Measurements from ENCODE around the gene GIMAP6.
"Not testable (repeated sequence)": the region's sequence is repeated elsewhere in the genome, so short reads cannot be mapped to it uniquely, and the experiment has no call there.

Gene GIMAP6

GRCh38 chr7:150642926-150643325 is 10.7 kb upstream of the GIMAP6 start:
- no peak for DNase-seq

DNA sequence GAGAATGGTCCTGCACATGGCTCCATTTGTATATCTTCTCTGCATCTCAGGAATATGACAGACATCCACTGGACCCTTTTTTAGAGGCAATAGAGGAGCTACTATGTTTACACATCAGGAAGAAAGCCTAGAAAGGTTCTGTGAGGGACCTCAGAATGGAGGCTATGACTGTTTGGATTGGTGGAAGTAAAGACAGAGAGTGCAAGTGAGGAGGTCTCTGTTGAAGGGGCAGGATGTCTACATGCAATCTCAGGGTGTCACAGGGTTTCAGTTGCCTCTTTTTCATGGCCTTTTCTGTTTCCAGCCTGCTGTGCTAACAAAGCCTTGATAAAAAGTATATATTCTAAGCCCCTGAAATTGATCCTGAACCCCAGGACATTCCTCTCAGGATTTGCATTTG is 9.7 kb upstream of the GIMAP6 start:
- DNase-seq: no peak

GRCh38 chr7:150633926-150634325 is 1.7 kb upstream of the GIMAP6 start:
- no peak for DNase-seq

DNA sequence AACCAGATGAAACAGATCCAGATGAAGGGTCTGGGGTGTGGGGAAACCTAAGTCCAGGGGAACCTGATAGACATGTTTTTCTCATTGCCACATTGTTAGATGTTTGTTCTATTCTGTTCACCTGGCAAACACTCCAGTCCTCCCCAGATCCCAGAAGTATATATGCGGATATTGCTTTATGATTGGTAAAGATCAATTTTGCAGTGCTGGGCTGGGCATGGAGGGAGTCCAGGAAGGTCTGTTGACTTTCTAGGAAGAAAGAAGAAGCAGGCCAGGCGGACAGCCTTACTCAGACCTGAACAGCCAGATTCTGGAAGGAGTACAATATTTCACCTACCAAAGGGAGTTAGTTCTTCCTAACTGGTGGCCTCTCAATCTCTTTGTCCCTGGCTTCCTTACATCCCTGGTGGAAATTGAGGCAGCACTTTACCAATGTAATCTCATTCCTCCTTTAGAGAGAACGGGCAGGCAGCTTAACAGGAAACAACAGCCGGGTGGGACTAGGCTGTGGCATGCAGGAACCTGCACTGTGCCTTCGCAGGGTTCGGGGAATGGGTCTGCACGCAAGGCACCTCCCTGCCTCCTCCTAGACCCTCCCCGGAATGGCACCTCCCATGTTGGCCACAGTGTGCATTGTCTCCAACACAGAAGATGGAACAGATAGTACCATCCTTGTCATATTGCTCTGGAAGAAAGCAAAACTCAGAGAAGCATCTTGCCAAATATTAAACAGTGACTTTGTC is 930 bp downstream of the GIMAP6 start:
- DNase-seq: no peak

DNA sequence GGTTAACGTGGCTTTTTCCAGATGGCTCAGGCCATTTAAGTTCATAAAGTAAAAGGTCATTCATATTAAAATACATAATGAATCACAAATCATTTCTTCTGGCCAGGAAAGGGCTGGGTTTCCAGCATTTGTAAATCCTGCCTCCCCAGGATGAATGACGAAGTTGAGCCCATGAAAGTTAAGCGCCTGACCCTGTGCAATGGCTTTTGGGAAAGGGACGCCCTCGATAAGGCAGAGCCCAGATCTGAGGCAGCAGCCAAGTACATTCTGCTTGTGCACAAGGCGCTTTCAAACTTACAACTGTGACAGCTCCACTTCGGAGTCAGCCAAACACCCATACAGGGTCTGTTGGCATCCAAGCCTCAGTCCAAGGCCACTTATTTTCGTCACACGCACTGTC is 2.8 kb downstream of the GIMAP6 start:
- no peak for DNase-seq

DNA sequence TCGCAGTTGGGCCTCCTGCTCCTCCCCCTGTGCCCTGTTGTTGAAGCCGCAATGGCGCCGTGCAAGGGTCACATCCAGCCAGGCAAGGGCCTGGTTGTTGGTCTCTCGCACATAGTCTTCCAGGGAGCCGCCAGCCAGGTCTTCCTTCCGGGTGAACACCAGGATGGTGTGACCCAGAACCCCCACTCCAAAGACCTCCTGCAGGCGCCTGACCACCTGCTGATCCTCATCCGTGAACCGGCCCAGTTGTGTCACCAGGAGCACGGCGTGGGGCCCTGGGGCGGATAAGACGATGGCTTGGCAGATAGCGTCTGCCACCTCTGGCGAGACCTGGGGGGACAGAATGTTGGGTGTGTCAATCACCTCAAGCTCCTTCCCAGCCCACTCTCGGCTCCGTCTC is 4.2 kb downstream of the GIMAP6 start:
- no peak for DNase-seq

- DNase-seq: no peak
Observed at GRCh38 chr7:150626696-150627095, 5.5 kb downstream of the GIMAP6 start.

GRCh38 chr7:150621376-150621775 is 10.8 kb downstream of the GIMAP6 start:
- DNase-seq: no peak

DNA sequence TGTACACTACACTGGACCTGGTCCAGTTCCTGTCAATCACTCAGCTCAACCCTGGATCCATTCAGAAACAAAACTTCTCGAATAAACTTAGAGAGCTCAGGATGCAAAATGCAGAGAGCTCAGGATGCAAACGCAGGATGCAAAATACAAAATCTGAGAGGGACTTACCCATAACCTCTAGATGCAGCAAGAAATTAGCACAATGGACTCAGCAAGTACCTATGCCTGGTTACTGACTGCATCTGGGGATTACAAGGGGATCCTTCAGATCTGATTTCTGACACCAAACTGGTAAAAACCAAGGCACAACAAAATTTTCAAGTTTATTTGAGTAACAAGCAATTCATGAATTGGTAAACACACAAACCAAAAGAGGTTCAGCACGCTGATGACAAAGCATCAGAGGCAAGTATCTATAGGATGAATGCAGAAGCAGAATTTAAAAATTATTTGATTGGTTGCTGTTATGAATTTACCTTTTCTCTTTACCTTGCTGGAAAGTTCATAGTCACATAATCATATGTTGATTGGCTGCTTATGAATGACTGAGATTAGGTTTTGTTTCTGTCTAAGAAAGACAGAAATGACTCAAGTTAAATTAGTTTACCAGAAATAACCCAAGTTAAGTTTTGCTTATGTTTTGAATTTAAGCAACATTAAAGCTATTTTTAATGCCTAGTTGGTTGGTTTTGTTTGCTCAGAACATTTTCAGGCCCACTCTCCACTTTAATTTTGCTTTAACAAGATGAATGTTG is 11.4 kb downstream of the GIMAP6 start:
- DNase-seq: no peak

DNA sequence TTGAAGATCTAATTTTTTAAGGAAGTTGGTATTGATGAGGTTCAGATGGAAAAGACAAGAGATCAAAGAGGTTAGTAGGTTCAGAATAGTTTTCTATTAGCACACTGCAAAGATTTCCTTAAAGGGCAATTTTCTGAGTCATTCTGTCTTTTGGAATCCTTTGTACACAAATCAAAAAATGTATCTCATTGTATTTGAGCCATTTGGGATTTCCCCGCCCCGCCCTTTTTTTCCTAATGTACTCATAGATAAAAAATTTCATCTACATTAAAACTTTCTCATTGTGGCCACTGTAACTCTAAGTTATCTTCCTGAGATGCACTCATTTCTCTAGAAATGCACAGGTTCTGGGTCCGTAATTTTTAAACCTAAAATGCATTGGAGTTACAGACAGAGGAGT is 12.1 kb downstream of the GIMAP6 start:
- DNase-seq: no peak

- DNase-seq: not testable (repeated sequence)
Observed at GRCh38 chr7:150615221-150615755, 16.9 kb downstream of the GIMAP6 start.

DNA sequence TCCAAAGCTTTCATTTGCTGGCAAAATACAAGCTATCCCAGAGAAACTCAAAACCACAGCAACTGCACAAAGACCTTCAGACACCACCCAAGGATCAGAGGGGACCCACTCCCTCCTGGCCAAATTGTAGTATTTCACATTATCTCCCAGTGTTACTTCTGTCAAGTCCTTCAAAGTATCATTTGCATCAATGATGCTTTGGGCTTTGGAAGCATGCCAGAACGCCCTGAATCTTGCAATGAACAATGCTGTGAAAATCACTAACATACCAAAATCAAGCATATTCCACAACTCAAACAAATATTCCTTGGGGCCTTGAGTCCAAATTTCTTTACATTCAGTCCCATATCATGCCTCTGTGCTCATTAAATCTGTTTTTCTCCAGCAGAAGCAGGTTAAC is 17.8 kb downstream of the GIMAP6 start:
- DNase-seq: not testable (repeated sequence)

GRCh38 chr7:150613880-150614279 is 18.3 kb downstream of the GIMAP6 start:
- DNase-seq: no peak

DNA sequence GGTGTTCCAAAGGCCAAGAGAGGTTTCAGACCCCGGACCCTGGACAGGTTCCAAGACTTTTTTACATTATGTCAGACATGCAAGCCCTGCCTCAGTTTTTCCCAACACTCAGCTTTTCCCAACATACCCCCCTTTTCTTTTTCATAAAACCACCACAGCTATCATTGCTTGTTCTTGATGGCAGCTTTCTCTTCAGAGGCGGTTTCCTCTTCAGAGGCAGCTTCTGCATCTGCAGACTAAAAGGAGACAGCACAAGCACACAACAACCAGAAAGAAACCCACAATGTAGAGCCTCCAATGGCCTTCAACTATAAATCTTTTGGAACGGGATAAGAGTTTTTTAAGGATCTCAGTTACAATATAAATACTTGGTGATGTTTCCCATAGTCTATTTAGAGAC is 19.3 kb downstream of the GIMAP6 start:
- DNase-seq: no peak

DNA sequence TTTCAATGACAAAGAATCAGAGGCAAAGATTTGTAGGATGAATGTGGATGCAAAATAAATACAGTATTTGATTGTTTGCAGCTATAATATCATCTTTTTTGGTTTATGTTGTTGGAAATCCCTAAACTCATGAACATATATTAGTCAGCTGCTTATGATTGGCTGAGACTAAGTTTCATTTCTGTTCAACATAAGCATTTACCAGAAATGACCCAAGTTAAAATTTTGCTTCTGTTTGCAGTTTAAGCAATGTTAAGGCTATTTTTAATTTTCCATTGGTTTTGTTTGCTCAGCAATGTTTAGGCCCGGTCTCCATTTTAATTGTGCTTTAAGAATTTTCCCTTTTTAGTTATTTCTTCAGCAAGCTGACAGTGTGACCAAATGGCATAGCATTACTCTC is 22.0 kb downstream of the GIMAP6 start:
- no peak for DNase-seq

- DNase-seq: not testable (repeated sequence)
Observed at GRCh38 chr7:150603600-150603999, 28.6 kb downstream of the GIMAP6 start.

- DNase-seq: no peak
Observed at GRCh38 chr7:150595361-150595760, 36.8 kb downstream of the GIMAP6 start.

DNA sequence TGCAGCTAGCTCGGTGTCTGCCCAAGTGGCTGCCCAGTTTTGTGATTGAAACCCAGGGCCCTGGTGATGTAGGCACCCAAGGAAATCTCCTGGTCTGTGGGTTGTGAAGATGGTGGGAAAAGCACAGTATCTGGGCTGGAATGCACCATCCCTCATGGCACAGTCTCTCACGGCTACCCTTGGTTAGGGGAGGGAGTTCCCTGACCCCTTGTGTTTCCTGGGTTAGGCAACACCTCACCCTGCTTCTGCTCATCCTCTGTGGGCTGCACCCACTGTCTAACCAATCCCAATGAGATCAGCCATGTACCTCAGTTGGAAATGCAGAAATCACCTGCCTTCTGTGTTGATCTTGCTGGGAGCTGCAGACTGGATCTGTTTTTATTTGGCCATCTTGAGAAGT is 37.4 kb downstream of the GIMAP6 start:
- DNase-seq: no peak

DNA sequence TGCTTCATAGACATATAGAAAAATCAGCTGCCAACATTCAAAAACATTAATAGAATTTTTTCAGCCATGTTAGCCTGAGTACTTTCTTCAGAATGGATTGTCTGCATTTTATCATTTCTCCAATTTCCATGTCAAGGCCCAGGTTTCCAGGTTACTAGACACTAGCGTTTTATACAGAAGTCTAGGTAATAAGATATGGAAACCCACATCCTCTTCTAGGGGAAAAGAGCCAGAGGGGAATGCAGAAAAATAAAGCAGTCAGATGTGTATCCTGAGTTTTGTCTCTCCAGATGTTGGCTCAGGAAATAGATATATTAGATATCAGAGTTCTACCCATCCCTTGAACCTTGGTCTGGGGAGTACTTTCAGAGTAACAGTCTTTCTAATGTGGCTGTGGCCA is 44.6 kb downstream of the GIMAP6 start:
- DNase-seq: no peak

DNA sequence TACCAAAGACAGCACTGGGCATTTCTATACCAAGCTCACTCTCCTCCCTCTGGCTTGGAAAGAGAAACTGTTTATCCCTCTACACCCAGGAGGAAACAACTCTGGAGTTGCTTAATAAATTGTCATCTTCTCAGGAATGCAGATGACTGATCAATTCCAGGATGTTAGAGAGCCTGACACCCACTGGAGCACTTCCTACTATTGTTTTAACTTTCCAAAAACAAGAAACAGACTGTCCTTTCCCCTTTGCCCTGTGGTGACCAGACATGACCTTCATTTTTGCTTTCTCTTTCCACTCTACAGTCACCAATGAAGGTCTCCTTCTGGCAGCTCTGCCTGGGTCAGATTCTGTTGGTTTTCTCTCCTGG is 45.4 kb downstream of the GIMAP6 start:
- no peak for DNase-seq

GRCh38 chr7:150586068-150586784 is 46.0 kb downstream of the GIMAP6 start:
- DNase-seq: no peak

- no peak for DNase-seq
Observed at GRCh38 chr7:150585199-150585598, 47.0 kb downstream of the GIMAP6 start.

GRCh38 chr7:150580638-150581394 is 51.4 kb downstream of the GIMAP6 start:
- DNase-seq: no peak
